Gastroesophageal sphincter (tissue), 4 donors: ENCODE results near the gene IGSF6. TPM values are rescaled to one million over a fixed set of nuclear protein-coding genes. Genes with fewer than 3 reads are reported as not detected.
A peak's percentile ranks its signal among the peaks of the same experiment; 100 is the strongest.

Experiments
- ATAC-seq: fragments of 150-250 bp; one replicate; pipeline ENCODE4 v1.9.1; 2016; ENCODE audit warnings: mild to moderate bottlenecking, moderate library complexity
- H3K27ac ChIP-seq, 4 donors: fragments of 200-600 bp; sonication (generic) in 3 of 4; 1 replicate in 3 of 4; 2 replicates in 1 of 4; pipeline ENCODE4 v1.5.1; 2016 to 2019
- H3K27me3 ChIP-seq: fragments of 200-600 bp; sonication (generic); one replicate; pipeline ENCODE4 v1.5.1; 2019
- H3K36me3 ChIP-seq, 2 donors: fragments of 200-600 bp; sonication (generic); one replicate each; pipeline ENCODE4 v1.5.1; 2019; ENCODE audit warnings: control low read depth in 1 of 2
- H3K4me1 ChIP-seq, 3 donors: fragments of 200-600 bp; sonication (generic); 1 replicate in 2 of 3; 2 replicates in 1 of 3; pipeline ENCODE4 v1.5.1; 2016 to 2019; ENCODE audit warnings: control low read depth in 2 of 3
- H3K4me3 ChIP-seq, 2 donors: fragments of 200-600 bp; sonication (generic); one replicate each; pipeline ENCODE4 v1.5.1; 2019; ENCODE audit warnings: mild to moderate bottlenecking in 1 of 2, moderate library complexity in 1 of 2
- H3K9me3 ChIP-seq, 3 donors: fragments of 200-600 bp; sonication (generic); one replicate each; pipeline ENCODE4 v1.5.1; 2017 to 2019; ENCODE audit warnings: control low read depth in 2 of 3
- EP300 ChIP-seq: sonication (generic); formaldehyde crosslinking; IDR thresholded peaks from one replicate; pipeline ENCODE4 v1.6.1; 2017; ENCODE audit warnings: antibody characterized with exemption, mild to moderate bottlenecking
- POLR2A ChIP-seq, 2 donors: fragments of 450-650 bp; IDR thresholded peaks; one replicate each; pipeline ENCODE4 v1.6.1; 2017; ENCODE audit warnings: antibody characterized with exemption in 2 of 2, mild to moderate bottlenecking in 2 of 2, moderate library complexity in 1 of 2
- POLR2AphosphoS5 ChIP-seq: sonication (generic); formaldehyde crosslinking; IDR thresholded peaks from one replicate; pipeline ENCODE4 v1.6.1; 2017; ENCODE audit warnings: antibody characterized with exemption
- WGBS, 2 donors: methylation state at CpG; one replicate each; pipeline ENCODE4 v1.1.5; 2018; ENCODE audit warnings: low coverage in 1 of 2; 5-methylcytosine and 5-hydroxymethylcytosine counted together
- total RNA-seq, 4 donors: library from RNA; depleted of rRNA; stranded (reverse); fragments of >200 nt; gene quantifications; one replicate each; pipeline ENCODE4 v1.1.0, GENCODE V29; 2016
- TF ChIP-seq, protein P1 (sequence below), 4 experiments: fragments of 200-600 bp in 2 of 4; fragments of 450-650 bp in 2 of 4; sonication (generic) in 1 of 4; IDR thresholded peaks; one replicate each; pipeline ENCODE4 v1.5.1; 2017 to 2019; ENCODE audit warnings: antibody characterized with exemption in 4 of 4, mild to moderate bottlenecking in 2 of 4, moderate library complexity in 2 of 4

Gene IGSF6
- total RNA-seq, 4 donors from 2014 or later: 0.62 to 5.0 (median 1.4) TPM; not detected in 1

DNA sequence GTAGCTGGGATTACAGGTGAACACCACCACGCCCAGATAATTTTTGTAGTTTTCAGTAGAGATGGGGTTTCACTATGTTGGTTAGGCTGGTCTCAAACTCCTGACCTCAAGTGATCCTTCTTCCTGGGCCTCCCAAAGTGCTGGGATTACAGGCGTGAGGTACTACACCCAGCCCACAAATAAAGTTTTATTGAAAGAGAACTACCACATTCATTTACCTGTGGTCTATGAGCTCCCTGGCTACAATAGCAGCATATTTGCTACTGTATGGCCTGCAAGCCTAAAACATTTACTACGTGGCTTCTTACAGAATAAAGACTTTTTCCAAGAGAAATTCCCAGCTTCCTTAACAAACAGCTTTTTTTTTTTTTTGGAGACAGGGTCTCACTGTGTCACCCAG, 49.6 kb downstream of the IGSF6 start:
- no peaks in the 10 kb centered on the region for H3K36me3 ChIP-seq
- H3K4me3 ChIP-seq: no peak overlapping the region
- H3K27ac ChIP-seq: no peak overlapping the region
- WGBS, 2 donors: 79 to 94% methylated on average over 2 of the region's 3 CpGs
- no peaks in the 10 kb centered on the region for H3K9me3 ChIP-seq
- TF ChIP-seq, protein P1, sequence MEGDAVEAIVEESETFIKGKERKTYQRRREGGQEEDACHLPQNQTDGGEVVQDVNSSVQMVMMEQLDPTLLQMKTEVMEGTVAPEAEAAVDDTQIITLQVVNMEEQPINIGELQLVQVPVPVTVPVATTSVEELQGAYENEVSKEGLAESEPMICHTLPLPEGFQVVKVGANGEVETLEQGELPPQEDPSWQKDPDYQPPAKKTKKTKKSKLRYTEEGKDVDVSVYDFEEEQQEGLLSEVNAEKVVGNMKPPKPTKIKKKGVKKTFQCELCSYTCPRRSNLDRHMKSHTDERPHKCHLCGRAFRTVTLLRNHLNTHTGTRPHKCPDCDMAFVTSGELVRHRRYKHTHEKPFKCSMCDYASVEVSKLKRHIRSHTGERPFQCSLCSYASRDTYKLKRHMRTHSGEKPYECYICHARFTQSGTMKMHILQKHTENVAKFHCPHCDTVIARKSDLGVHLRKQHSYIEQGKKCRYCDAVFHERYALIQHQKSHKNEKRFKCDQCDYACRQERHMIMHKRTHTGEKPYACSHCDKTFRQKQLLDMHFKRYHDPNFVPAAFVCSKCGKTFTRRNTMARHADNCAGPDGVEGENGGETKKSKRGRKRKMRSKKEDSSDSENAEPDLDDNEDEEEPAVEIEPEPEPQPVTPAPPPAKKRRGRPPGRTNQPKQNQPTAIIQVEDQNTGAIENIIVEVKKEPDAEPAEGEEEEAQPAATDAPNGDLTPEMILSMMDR (IDR thresholded peaks at IDR 0.05): no peak
- TF ChIP-seq POLR2A (IDR thresholded peaks at IDR 0.05) (no peak), POLR2AphosphoS5 (no peak), EP300 (no peak)
- H3K27me3 ChIP-seq: no peaks in the 10 kb centered on the region
- ATAC-seq: no peak
- peaks cover 0 to 89% (median 15%) of the 10 kb centered on the region in 3 donors for H3K4me1 ChIP-seq

DNA sequence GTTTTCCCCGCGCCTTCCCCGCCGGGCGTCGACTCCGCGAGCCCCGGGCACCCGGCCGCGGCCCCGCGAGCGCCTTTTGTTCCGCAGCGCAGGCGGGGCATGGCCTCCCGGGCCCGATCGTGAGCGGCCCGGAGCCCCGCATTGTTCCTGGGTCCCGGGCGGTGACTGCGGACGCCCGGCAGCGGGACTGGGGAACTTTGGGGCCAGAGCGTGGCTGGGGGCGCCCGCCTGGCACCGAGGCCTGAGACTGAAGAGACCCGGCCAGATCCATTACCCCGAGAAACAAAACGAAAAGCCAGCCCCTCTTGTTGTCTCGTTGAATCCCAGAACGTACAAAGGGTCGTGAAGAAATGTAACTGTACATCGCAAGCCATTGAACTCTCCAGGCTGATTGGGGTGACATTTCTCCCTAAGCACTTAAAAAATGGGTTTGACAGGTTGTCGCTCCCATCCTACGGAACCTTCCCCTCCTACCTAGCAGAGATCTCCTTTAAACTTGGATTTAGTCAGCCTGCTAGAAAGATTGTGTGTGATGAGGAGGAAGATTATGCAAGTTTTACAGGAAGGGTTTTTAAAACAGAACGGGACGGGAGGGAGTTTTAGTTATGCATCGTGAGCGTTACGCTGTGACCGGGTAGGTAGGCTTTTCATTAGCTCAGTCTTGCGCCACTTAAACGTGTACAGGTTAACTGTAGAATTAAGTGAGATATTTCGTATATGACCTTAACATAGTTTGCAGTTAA, 52.2 kb downstream of the IGSF6 start:
- TF ChIP-seq POLR2A (IDR thresholded peaks at IDR 0.05) (no peak), EP300 (no peak), POLR2AphosphoS5 (peak; percentile 25)
- TF ChIP-seq, protein P1 (IDR thresholded peaks at IDR 0.05): no peak
- peak; percentile 14 for ATAC-seq
- Histone ChIP-seq H3K4me3 (peak overlapping the region; percentile 68 to 97), H3K27ac (peak overlapping the region; percentile 74 to 97 (median 94)), H3K4me1 (peaks cover 0 to 64% (median 15%) of the 10 kb centered on the region in 3 donors), H3K36me3 (no peaks in the 10 kb centered on the region), H3K27me3 (no peaks in the 10 kb centered on the region), H3K9me3 (no peaks in the 10 kb centered on the region)
- WGBS, 2 donors: 0 to 3% methylated on average over 10 to 16 of the region's 52 CpGs

DNA sequence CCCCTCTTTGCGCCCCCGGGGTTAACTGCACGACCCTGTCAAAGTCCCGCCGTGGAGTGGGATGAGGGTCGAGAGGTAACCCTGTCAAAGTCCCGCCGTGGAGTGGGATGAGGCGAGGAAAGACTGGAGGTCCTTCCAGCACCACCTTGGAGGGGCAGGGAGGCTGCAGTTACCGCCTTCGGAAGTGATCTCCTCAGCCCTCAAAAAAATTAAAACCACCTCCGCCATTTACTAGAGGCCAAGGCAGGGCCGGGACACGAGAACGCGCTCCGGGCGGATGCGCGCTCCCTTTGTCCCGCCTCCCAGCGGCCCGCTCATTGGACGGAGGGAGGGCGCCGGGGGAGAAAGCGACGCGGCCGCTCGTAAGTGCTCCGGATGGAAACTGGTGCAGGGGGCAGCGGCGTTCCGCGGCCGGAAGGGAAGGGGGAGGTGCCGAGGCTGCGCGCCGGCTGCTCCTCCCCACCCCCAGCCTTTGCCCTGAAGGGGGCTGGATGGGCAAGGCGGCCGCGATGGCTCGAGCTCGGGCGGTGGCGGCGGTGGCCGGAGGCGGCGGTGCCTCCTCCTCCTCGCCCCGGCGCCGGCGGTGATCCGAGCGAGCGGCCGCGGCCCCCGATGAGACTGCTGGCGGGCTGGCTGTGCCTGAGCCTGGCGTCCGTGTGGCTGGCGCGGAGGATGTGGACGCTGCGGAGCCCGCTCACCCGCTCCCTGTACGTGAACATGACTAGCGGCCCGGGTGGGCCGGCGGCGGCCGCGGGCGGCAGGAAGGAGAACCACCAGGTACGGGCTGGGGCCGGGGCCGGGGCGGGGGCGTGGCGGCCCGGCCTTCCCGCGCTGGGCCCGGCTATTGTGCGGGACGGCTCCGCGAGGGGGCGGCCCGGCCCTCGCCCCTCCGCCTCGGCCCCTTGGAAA, 53.0 kb downstream of the IGSF6 start, which contains the start of gene METTL9:
TSS of gene METTL9 (plus strand) at position 456 of the 909 bp plus-strand sequence. CDS start at position 613, 157 bp downstream.
- ATAC-seq: peak; percentile 99
- Histone ChIP-seq H3K4me1 (peaks cover 0 to 56% (median 15%) of the 10 kb centered on the region in 3 donors), H3K9me3 (no peaks in the 10 kb centered on the region), H3K27ac (peak within 1 kb of the TSS; percentile 77 to 97 (median 94)), H3K27me3 (no peaks in the 10 kb centered on the region), H3K4me3 (peak within 1 kb of the TSS; percentile 68 to 97), H3K36me3 (no peaks in the 10 kb centered on the region)
- TF ChIP-seq EP300: no peak
- peak; percentile 75 to 78 for TF ChIP-seq POLR2A (IDR thresholded peaks at IDR 0.05)
- TF ChIP-seq, protein P1 (IDR thresholded peaks at IDR 0.05): peak in 2 of 4 experiments; percentile 17 to 20
- TF ChIP-seq POLR2AphosphoS5: peak; percentile 78
- 0% methylated on average over 8 of the region's 100 CpGs; no CpG with 5 or more reads in 1 of the 2 donors for WGBS, 2 donors

DNA sequence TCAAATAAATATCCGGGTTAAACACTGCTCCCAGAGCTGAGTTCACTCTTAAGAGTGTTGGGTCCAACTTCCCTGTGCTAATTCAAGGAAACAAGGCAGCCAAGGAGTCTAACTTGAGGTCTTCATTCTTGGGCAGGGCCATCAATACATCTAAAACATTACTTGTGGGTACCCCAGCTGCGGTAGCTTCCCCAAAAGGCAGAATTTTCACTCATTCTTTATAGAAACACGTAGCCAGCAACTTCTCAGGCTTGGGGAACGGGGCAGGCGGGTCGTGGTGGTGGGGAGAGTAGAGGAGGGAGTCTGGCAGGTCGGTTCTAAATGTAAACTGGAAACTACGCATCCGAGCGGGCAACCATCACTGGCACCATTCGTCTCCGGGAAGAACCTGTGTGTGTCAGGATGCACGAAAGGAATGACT, 53.7 kb downstream of the IGSF6 start:
- peak overlapping the region; percentile 77 to 97 (median 94) for H3K27ac ChIP-seq
- WGBS, 2 donors: 0 to 17% methylated on average over 1 to 2 of the region's 13 CpGs
- TF ChIP-seq EP300: no peak
- TF ChIP-seq POLR2A (IDR thresholded peaks at IDR 0.05): no peak
- TF ChIP-seq, protein P1 (IDR thresholded peaks at IDR 0.05): no peak
- TF ChIP-seq POLR2AphosphoS5: no peak
- no peaks in the 10 kb centered on the region for H3K9me3 ChIP-seq
- no peak for ATAC-seq
- H3K4me1 ChIP-seq: peaks cover 0 to 49% (median 9%) of the 10 kb centered on the region in 3 donors
- H3K4me3 ChIP-seq: peak overlapping the region; percentile 68 to 97
- no peaks in the 10 kb centered on the region for H3K27me3 ChIP-seq
- no peaks in the 10 kb centered on the region for H3K36me3 ChIP-seq
